HFF-Myc (cell line): ENCODE results near the gene C19orf73.

Source experiments
- DNase-seq: peaks from one replicate; pipeline ENCODE4 v3.0.0-alpha.2; 2011; ENCODE audit warnings: low read depth; ENCODE audit errors: extremely low read depth
- H3K4me3 ChIP-seq: replicated peaks from 2 replicates; pipeline ENCODE4 v1.5.1; 2011; ENCODE audit warnings: low read depth, mild to moderate bottlenecking, control low read depth, low read length
- TF ChIP-seq, protein P1 (sequence below): IDR thresholded peaks from 2 replicates; pipeline ENCODE4 v1.5.1; 2012; ENCODE audit warnings: mild to moderate bottlenecking, low read depth, low read length, control low read depth; ENCODE audit errors: missing control alignments

C19orf73 gene

DNA sequence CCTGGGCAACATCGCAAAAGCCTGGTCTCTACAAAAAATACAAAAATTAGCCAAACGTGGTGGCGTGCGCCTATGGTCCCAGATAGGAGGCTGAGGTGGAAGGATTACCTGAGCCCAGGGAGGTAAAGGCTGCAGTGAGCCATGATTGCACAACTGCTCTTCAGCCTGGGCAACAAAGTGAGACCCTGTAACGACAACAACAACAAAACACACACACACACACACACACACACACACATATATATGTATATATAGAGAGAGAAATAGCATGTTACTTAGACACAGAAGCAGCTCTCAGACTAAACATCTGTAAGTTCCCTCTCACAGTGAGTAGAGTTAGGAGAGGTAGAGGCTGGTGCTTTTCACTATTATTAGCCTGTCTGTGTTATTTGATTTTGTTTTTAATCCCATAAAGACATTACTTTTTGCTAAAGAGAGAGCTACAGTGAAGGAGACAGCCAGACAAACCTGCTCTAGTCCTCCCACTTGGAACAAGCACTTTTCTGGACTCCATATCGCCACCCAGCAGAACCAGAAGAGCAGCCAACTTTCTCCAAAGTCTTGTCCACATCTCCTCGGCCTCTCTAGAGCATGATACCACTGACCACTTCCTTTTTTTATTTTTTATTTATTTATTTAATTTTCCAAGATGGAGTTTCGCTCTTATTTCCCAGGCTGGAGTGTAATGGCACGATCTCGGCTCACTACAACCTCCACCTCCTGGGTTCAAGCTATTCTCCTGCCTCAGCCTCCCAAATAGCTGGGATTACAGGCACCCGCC is 7.5 kb downstream of the C19orf73 start:
- H3K4me3 ChIP-seq, result no peak overlapping the region
- no peak for DNase-seq
- TF ChIP-seq, protein P1, sequence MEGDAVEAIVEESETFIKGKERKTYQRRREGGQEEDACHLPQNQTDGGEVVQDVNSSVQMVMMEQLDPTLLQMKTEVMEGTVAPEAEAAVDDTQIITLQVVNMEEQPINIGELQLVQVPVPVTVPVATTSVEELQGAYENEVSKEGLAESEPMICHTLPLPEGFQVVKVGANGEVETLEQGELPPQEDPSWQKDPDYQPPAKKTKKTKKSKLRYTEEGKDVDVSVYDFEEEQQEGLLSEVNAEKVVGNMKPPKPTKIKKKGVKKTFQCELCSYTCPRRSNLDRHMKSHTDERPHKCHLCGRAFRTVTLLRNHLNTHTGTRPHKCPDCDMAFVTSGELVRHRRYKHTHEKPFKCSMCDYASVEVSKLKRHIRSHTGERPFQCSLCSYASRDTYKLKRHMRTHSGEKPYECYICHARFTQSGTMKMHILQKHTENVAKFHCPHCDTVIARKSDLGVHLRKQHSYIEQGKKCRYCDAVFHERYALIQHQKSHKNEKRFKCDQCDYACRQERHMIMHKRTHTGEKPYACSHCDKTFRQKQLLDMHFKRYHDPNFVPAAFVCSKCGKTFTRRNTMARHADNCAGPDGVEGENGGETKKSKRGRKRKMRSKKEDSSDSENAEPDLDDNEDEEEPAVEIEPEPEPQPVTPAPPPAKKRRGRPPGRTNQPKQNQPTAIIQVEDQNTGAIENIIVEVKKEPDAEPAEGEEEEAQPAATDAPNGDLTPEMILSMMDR, result no peak

DNA sequence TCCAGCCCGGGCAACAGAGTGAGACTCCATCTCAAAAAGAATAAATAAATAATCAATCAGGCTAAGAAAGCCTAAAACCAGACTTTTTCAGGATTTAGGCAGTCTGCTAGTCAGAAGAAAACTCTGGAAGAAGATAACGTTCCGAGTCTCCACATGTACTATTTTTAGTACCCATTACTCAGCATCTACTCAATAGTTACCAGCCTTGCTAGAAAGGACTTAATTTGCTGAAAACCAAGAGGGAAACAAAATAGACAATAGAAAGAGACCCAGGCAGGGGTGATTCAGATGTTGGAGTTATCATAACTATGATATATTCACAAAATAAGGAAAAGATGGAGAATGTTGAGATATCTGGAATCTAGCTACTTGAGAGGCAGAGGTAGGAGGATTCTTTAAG is 8.4 kb downstream of the C19orf73 start:
- no peak for DNase-seq
- TF ChIP-seq, protein P1, result no peak

DNA sequence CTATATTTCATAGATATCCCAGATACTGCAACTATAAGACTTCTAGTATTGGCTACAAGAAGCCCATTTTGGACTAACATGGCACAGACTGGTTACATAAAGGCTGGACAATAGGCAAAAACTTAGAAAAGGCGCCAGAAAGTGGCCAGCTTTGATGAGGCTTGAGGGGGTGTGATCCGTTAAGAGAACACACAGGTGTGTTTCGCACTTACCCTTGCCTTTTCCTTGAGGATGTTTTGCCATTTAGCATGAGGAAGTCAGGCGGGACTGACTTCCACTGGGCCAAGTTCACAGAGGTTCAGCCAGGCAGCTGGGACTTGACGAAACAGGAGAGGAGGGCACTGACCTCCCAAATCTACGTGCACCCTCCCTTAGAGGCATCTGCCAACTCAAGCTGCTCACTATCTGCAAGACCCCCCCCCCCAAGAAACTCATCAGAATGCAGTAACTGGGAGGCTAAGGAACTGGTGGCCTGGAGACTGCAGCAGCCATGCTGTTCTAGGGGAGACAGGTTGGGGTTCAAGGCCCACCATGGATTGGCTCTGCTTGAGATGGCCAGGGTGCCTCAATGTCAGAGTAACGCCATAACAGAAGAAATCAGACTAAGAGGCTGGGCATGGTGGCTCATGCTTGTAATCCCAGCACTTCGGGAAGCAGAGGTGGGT is 9.2 kb downstream of the C19orf73 start:
- TF ChIP-seq, protein P1, result no peak
- no peak for DNase-seq
- H3K4me3 ChIP-seq, result no peak overlapping the region

More for the DNA sequence above, 8.4 kb downstream of the C19orf73 start:
- H3K4me3 ChIP-seq, result no peak overlapping the region

DNA sequence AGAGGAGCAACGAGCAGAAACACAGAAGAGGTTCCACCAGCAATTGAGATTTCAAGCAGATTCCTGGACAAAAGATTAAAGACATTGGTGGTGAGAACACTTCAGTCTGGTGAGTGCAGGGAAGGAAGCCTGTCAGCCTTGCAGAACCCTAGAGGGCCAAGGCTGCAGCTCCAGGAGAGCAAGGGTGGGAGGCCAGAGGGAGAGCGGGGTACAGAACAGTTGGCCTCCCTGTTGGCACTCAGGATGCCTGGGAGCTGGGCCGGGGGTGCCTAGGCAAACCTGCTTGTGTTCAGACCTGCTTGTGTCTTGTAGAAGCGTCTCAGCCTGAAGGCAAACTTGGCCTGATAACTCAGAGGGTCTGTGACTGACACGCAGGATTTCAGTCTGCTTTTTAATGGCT is 9.9 kb downstream of the C19orf73 start:
- TF ChIP-seq, protein P1, result no peak
- no peak for DNase-seq
- no peak overlapping the region for H3K4me3 ChIP-seq

DNA sequence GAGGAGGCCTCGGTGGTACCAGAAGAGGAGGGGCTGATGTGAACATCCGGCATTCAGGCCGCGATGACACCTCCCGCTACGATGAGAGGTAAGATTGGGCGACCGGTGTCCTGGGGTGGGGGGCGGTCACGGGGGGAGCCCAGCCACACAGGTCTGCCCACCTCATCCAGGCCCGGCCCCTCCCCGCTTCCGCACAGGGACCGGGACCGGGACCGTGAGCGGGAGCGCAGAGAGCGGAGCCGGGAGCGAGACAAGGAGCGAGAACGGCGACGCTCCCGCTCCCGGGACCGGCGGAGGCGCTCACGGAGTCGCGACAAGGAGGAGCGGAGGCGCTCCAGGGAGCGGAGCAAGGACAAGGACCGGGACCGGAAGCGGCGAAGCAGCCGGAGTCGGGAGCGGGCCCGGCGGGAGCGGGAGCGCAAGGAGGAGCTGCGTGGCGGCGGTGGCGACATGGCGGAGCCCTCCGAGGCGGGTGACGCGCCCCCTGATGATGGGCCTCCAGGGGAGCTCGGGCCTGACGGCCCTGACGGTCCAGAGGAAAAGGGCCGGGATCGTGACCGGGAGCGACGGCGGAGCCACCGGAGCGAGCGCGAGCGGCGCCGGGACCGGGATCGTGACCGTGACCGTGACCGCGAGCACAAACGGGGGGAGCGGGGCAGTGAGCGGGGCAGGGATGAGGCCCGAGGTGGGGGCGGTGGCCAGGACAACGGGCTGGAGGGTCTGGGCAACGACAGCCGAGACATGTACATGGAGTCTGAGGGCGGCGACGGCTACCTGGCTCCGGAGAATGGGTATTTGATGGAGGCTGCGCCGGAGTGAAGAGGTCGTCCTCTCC is 11.1 kb downstream of the C19orf73 start:
- TF ChIP-seq, protein P1, result no peak
- no peak overlapping the region for H3K4me3 ChIP-seq
- DNase-seq, result no peak

DNA sequence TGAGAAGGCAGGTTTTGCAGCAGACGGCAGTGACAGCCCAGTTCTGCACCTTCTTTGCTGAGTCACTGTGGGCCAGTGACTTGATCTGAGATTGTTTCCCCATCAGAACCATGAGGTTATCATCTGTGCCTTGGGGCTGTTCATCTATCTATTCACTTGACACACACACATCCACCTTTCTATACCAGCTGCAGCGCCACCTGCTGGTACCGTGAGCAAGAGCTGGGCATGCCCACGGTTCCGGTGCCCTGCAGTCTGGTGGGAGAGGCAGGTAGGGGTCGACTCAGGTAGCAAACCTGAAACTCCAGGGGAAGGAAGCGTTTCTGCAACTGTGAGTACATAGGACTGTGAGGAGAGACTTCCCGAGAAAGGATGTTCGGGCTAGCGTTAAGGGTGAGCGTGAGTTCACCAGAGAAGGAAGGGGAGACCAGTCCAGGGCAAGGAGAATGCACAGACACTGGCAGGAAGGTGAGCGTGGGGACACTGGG is 12.3 kb downstream of the C19orf73 start:
- no peak for DNase-seq
- H3K4me3 ChIP-seq, result no peak overlapping the region
- TF ChIP-seq, protein P1, result peak; percentile 86
